OCI-LY7 (cell line): ENCODE data around the gene OR6K2. TPM values are rescaled to one million over a fixed set of nuclear protein-coding genes. Genes with fewer than 3 reads are reported as not detected.

Source experiments
- BruUV-seq: library from RNA; stranded (reverse); fragments of 400-500 nt; replicated peaks from 2 replicates; lab custom pipeline; 2021; lab: Mats Ljungman, UMichigan
- CTCF ChIA-PET: fragments of 300-600 bp; sonication (Branson Sonifier 250); formaldehyde crosslinking; loops from one replicate; lab custom pipeline; 2022; ENCODE audit warnings: antibody characterized with exemption; ENCODE audit not compliant: unreplicated experiment; lab: Charles Lee
- POLR2A ChIA-PET: fragments of 300-600 bp; sonication (Branson Sonifier 250); formaldehyde crosslinking; loops from one replicate; lab custom pipeline; 2022; ENCODE audit warnings: antibody characterized with exemption; lab: Charles Lee
- DNase-seq: peaks from one replicate; pipeline ENCODE4 v3.0.0-alpha.2; 2015; ENCODE audit warnings: low spot score
- H2AFZ ChIP-seq: fragments of 200-600 bp; sonication (generic), shearing (Covaris generic); 2 replicates; pipeline ENCODE4 v1.6.1; 2014; ENCODE audit warnings: mild to moderate bottlenecking, antibody characterized with exemption, low read length, moderate library complexity
- H3K27ac ChIP-seq: fragments of 200-600 bp; sonication (generic); 2 replicates; pipeline ENCODE4 v1.5.1; 2014; ENCODE audit warnings: mixed run types, low read depth, mild to moderate bottlenecking, moderate library complexity, low read length, inconsistent platforms; ENCODE audit not compliant: poor library complexity, severe bottlenecking
- H3K36me3 ChIP-seq: fragments of 200-600 bp; sonication (generic); 2 replicates; pipeline ENCODE4 v1.6.1; 2014; ENCODE audit warnings: mild to moderate bottlenecking, antibody characterized with exemption, low read length, moderate library complexity, mixed read lengths; ENCODE audit not compliant: insufficient read depth
- H3K4me1 ChIP-seq: fragments of 200-600 bp; sonication (generic); 2 replicates; pipeline ENCODE4 v1.5.1; 2014; ENCODE audit warnings: mild to moderate bottlenecking, low read length; ENCODE audit not compliant: insufficient read depth, poor library complexity, severe bottlenecking
- H3K4me2 ChIP-seq: fragments of 200-600 bp; sonication (generic); 2 replicates; pipeline ENCODE4 v1.6.1; 2014; ENCODE audit warnings: mild to moderate bottlenecking, low read length
- H3K4me3 ChIP-seq: fragments of 200-600 bp; sonication (generic); 2 replicates; pipeline ENCODE4 v1.5.1; 2014; ENCODE audit warnings: mild to moderate bottlenecking, low read depth, low read length; ENCODE audit not compliant: poor library complexity, severe bottlenecking
- H3K79me2 ChIP-seq: fragments of 200-600 bp; sonication (generic); 2 replicates; pipeline ENCODE4 v1.6.1; 2016; ENCODE audit warnings: low read depth, mild to moderate bottlenecking, low read length, moderate library complexity, mixed read lengths; ENCODE audit not compliant: insufficient read depth
- H3K9me2 ChIP-seq: fragments of 200-600 bp; sonication (generic); 2 replicates; pipeline ENCODE4 v1.6.1; 2016; ENCODE audit warnings: mild to moderate bottlenecking, low read length, mixed read lengths; ENCODE audit not compliant: insufficient read depth
- H3K9me3 ChIP-seq: fragments of 200-600 bp; sonication (generic); 2 replicates; pipeline ENCODE4 v1.6.1; 2014; ENCODE audit warnings: mild to moderate bottlenecking, mixed run types, low read length, mixed read lengths
- H4K20me1 ChIP-seq: fragments of 200-600 bp; sonication (generic); 2 replicates; pipeline ENCODE4 v1.6.1; 2014; ENCODE audit warnings: mild to moderate bottlenecking, antibody characterized with exemption, low read length, moderate library complexity, mixed read lengths; ENCODE audit not compliant: insufficient read depth
- EZH2phosphoT487 ChIP-seq: fragments of 200-600 bp; sonication (generic); IDR thresholded peaks from 2 replicates; pipeline ENCODE4 v1.6.1; 2018; ENCODE audit warnings: low read depth, borderline replicate concordance, mild to moderate bottlenecking, mixed run types, antibody characterized with exemption, low read length, moderate library complexity, mixed read lengths
- intact Hi-C: fragments of 100-400 bp; cut with micrococcal nuclease; formaldehyde crosslinking; loops from one replicate; pipeline ENCODE4 v1.10.0; 2022; ENCODE audit not compliant: unreplicated experiment
- total RNA-seq, 2 experiments: library from RNA; depleted of rRNA in 1 of 2; stranded (reverse); fragments of >200 nt in 1 of 2; shearing (Covaris generic) in 1 of 2; gene quantifications; 2 replicates each; pipeline ENCODE4 v1.2.3, GENCODE V29; 2014 to 2022
- TF ChIP-seq, protein P1 (sequence below): fragments of 200-600 bp; sonication (generic); conservative IDR thresholded peaks from 2 replicates; pipeline ENCODE4 v1.5.1; 2014; ENCODE audit warnings: mild to moderate bottlenecking, antibody characterized with exemption, low read length, moderate library complexity, mixed read lengths

OR6K2 gene
- total RNA-seq, 2 experiments from 2014 or later: not detected

DNA sequence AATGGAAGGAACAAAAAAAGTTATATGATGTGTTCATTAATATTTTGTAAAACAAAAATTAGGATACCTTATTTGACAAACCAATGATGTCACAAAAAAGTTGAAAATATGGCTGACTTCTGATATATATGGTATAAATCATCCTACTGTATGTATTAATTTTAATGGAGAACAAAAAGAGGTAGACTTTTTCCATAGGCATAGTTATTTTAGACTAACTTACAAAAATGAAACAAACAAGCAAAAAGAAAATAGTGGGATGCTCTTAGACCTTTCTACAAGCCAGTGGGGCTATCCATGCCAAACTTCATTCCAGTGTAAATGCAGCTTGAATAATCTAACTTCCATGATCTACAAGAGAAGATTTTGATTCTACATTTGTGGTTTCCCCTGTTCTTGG is 13.4 kb downstream of the OR6K2 start:
- Histone ChIP-seq H3K9me2 (no peaks in the 10 kb centered on the region), H3K36me3 (no peaks in the 10 kb centered on the region), H2AFZ (no peak overlapping the region), H3K79me2 (no peaks in the 10 kb centered on the region), H4K20me1 (no peaks in the 10 kb centered on the region), H3K4me1 (no peaks in the 10 kb centered on the region), H3K27ac (no peak overlapping the region), H3K4me3 (no peak overlapping the region), H3K9me3 (no peaks in the 10 kb centered on the region), H3K4me2 (no peak overlapping the region)
- no peak for TF ChIP-seq EZH2phosphoT487
- TF ChIP-seq, protein P1, sequence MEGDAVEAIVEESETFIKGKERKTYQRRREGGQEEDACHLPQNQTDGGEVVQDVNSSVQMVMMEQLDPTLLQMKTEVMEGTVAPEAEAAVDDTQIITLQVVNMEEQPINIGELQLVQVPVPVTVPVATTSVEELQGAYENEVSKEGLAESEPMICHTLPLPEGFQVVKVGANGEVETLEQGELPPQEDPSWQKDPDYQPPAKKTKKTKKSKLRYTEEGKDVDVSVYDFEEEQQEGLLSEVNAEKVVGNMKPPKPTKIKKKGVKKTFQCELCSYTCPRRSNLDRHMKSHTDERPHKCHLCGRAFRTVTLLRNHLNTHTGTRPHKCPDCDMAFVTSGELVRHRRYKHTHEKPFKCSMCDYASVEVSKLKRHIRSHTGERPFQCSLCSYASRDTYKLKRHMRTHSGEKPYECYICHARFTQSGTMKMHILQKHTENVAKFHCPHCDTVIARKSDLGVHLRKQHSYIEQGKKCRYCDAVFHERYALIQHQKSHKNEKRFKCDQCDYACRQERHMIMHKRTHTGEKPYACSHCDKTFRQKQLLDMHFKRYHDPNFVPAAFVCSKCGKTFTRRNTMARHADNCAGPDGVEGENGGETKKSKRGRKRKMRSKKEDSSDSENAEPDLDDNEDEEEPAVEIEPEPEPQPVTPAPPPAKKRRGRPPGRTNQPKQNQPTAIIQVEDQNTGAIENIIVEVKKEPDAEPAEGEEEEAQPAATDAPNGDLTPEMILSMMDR: no peak
- BruUV-seq: no TSS peak
- no peak for DNase-seq
- ChIA-PET POLR2A (no interaction called here), CTCF (no interaction called here)
- intact Hi-C loops: no loop called here

DNA sequence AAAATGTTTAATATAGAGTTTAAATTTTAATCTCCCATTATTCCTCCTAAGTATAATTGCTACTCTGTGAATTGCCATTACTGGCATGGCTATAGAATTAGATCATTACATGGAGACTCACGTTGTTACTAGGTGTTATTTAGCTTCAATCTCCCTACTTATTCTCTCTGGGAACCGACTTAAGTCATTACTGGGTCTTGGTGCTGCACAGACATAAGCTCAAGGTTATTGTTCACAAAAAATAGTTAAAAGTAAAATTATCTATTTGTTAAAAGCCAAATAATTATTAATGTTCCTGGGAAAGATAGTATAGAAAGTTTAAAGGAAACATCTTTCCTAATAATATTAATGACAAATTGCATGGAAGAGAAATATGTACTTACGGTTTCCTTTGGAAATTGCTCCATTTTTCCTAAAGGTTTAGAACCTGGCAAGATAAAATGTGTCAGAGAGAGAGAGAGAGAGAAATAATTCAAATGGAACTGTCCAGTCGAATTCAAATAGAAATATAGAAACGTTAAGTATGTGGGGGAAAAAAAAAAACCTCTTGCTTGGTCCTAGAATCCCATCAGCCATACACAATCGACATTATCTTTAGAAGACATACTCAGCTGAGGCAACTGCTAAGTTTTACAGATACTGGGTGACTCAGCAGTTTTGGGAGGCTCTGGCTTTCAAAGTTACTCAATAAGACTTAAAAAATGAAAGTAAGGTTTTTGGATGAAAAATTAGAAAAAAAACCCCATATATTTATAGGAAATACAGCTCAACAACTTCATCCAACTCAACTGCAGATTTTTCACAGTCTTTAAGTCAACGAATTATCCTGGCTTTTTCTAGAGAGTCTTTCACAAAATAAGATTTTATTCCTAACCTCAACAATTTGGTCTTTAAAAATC is 14.1 kb downstream of the OR6K2 start, which contains the start of gene SPTA1:
SPTA1 (minus strand) TSS at position 605 of the 899 bp plus-strand sequence; CDS start at position 407, 198 bp downstream.
- Histone ChIP-seq H2AFZ (no peak within 1 kb of the TSS), H4K20me1 (no peaks in the 10 kb centered on the region), H3K27ac (no peak within 1 kb of the TSS), H3K9me3 (no peaks in the 10 kb centered on the region), H3K4me2 (no peak within 1 kb of the TSS), H3K4me1 (no peaks in the 10 kb centered on the region), H3K9me2 (no peaks in the 10 kb centered on the region), H3K79me2 (no peaks in the 10 kb centered on the region), H3K36me3 (no peaks in the 10 kb centered on the region), H3K4me3 (no peak within 1 kb of the TSS)
- DNase-seq: no peak
- intact Hi-C loops: no loop called here
- ChIA-PET CTCF (no interaction called here), POLR2A (interaction anchor here (0.8 kb wide), 1 partner anchor 137 kb away, joined by 3 read pairs; no protein-coding TSS in a partner anchor)
- no TSS peak for BruUV-seq
- TF ChIP-seq EZH2phosphoT487: no peak

DNA sequence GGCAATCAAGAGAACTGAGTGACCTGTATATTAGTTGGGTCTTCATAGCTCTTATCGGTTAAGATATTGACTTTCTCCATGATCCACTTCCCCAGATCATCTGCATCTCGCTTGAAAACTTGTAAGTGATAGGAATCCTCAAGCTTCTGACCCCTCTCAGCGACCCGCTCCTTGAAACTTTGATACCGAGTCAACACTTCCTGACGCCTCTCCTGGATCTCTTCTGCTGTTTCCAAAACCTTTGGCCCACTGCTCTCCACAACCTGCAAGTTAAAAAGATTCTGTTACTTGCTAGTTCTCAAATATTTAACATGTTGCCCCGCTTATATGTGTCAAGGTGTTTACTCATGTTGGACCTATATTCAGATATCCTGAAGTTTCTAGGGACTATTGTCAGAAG is 15.4 kb downstream of the OR6K2 start:
- no peak overlapping the region for H2AFZ ChIP-seq
- no peaks in the 10 kb centered on the region for H3K4me1 ChIP-seq
- H3K27ac ChIP-seq: no peak overlapping the region
- H3K9me3 ChIP-seq: no peaks in the 10 kb centered on the region
- no peak for TF ChIP-seq EZH2phosphoT487
- TF ChIP-seq, protein P1: no peak
- ChIA-PET CTCF (no interaction called here), POLR2A (interaction anchor here (0.5 kb wide), 1 partner anchor 1960 kb away, joined by 3 read pairs; no protein-coding TSS in a partner anchor)
- no peaks in the 10 kb centered on the region for H3K79me2 ChIP-seq
- intact Hi-C loops: no loop called here
- H3K36me3 ChIP-seq: no peaks in the 10 kb centered on the region
- H3K4me3 ChIP-seq: no peak overlapping the region
- BruUV-seq: no TSS peak
- no peak for DNase-seq
- no peak overlapping the region for H3K4me2 ChIP-seq
- H3K9me2 ChIP-seq: no peaks in the 10 kb centered on the region
- no peaks in the 10 kb centered on the region for H4K20me1 ChIP-seq
